Measurements from ENCODE around the gene SERPINA4.

DNA sequence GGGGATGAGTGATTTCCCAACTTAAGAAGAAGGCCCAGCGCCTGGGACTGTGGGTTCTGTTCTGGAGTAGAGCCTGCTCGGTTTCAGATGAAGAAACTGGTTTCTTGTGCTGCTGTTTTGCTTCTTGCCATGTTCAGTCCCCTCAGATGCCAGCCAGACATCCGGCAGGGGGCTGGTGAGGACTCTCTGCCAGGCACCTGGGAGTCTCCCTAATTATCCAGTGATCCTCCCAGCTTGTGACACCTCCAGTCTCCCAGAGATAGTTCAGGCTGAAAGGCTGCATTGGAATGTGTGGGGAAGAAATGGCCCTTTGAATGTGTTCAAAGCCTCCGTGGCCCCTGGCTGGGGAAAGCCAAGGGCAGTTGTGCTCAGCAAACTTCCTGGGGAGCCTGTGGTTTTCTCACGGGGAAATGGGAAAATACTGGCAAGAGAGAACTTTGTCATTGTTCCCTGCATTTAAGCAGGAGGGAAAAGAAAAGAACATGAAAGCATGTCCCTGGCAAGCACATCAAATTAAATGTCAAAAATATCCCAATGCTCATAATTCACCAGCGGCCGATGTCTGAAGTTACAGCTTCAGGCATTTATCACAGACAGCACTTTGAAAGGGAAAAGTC is 43.5 kb upstream of the SERPINA4 start:
- TF ChIP-seq, protein P1, sequence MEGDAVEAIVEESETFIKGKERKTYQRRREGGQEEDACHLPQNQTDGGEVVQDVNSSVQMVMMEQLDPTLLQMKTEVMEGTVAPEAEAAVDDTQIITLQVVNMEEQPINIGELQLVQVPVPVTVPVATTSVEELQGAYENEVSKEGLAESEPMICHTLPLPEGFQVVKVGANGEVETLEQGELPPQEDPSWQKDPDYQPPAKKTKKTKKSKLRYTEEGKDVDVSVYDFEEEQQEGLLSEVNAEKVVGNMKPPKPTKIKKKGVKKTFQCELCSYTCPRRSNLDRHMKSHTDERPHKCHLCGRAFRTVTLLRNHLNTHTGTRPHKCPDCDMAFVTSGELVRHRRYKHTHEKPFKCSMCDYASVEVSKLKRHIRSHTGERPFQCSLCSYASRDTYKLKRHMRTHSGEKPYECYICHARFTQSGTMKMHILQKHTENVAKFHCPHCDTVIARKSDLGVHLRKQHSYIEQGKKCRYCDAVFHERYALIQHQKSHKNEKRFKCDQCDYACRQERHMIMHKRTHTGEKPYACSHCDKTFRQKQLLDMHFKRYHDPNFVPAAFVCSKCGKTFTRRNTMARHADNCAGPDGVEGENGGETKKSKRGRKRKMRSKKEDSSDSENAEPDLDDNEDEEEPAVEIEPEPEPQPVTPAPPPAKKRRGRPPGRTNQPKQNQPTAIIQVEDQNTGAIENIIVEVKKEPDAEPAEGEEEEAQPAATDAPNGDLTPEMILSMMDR (IDR thresholded peaks at IDR 0.05; ENCODE audit: low read depth, low read length, poor library complexity, severe bottlenecking) = no peak
- TF ChIP-seq EZH2phosphoT487 (IDR thresholded peaks at IDR 0.05; ENCODE audit: borderline replicate concordance, low read length) = no peak
